Measurements from ENCODE around the gene CAPN14. TPM values are rescaled to one million over a fixed set of nuclear protein-coding genes. Genes with fewer than 3 reads are reported as not detected.

CAPN14 gene
- total RNA-seq, 2 donors from 2014 or later, result 0.16 to 0.22 TPM

DNA sequence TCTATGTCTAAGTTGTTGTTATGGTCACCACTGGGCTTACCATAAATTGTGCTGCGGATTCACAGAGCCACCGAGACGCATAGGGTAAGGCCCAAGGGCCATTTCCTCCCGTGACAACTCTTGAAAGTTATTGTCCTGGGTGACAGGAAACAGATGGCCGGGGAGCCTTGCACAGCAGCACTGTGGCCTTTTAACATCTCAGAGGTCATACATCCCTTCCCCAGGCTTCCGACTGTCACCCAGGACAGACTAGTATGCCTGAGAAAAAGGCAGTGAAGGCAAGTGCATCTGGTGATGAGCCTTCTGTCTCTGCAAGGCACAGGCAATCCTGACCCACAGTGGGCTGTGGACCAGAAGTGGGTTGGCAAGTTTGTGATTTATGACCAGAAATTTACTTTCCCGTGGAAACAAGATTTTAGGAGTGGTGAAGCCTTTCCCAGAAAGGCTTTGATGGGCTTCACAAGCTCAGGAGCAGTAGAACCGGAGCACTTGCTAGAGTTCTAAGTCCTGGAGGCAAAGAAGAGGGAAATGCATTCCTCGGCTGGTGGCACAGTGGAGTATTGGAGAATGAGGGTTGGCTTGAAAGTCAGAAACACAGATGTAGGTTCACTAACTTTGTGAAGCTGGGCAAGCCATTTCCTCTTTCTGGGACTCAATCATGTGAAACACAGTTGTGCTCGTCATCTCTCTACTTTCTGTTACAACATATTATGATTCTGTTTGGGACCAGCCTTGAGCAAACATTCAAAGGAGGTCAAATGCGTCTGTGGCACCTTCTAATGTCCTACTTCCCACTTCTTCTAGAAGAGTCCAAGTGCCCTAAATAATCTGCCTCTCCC, 2.0 kb upstream of the CAPN14 start:
- DNase-seq (ENCODE audit: low spot score), result peak; percentile 56
- H3K27ac ChIP-seq, result no peak overlapping the region
- TF ChIP-seq, protein P1, sequence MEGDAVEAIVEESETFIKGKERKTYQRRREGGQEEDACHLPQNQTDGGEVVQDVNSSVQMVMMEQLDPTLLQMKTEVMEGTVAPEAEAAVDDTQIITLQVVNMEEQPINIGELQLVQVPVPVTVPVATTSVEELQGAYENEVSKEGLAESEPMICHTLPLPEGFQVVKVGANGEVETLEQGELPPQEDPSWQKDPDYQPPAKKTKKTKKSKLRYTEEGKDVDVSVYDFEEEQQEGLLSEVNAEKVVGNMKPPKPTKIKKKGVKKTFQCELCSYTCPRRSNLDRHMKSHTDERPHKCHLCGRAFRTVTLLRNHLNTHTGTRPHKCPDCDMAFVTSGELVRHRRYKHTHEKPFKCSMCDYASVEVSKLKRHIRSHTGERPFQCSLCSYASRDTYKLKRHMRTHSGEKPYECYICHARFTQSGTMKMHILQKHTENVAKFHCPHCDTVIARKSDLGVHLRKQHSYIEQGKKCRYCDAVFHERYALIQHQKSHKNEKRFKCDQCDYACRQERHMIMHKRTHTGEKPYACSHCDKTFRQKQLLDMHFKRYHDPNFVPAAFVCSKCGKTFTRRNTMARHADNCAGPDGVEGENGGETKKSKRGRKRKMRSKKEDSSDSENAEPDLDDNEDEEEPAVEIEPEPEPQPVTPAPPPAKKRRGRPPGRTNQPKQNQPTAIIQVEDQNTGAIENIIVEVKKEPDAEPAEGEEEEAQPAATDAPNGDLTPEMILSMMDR (IDR thresholded peaks at IDR 0.05), result no peak

DNA sequence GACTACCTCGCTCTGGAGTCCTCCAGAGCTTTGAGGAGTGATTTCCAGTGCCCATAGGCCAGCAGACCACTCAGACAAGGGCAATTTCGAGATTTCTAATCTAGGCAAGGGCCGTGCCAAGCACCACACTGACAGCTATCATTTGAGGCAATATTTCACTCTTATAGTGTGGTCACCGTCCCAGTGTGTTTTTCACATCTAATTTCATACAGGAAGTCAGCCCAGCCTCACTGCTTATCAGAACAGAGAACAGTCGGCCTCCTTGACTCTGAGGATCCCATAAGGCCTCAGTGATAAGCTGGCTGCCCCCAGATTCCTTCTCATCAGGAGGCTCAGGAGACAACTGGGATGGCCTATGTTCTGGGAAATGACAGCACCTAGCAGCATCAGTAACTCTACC, 581 bp downstream of the CAPN14 start:
- TF ChIP-seq, protein P1 (IDR thresholded peaks at IDR 0.05), result no peak
- H3K36me3 ChIP-seq, result no peaks in the 10 kb centered on the region

More for the DNA sequence above, 2.0 kb upstream of the CAPN14 start:
- Histone ChIP-seq H3K36me3 (no peaks in the 10 kb centered on the region), H3K9me3 (no peaks in the 10 kb centered on the region), H3K27me3 (no peaks in the 10 kb centered on the region), H3K4me3 (no peak overlapping the region), H3K4me1 (no peaks in the 10 kb centered on the region)

DNA sequence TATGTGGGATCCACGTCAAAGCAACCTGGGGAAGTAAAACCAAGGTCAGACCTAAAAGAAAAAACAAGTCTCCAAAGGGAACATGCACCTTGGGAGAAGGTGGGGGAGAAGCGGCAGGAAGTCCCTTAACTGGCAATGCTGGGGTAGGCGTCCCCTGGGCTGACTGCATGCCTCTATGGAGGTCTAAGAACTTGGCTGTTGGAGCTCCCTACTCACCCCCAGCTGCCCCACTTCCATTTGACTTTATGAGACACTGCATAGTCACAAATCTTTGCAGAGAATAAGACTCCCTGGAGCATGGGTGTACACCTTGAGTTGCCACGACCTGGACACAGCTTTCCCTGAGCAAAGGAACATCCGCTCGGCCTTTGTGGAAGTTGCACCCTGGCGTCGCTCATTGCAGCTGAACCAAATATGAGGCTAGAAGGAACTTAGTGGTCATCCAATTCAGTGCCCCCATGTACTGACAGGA, 2.8 kb downstream of the CAPN14 start:
- Histone ChIP-seq H3K4me1 (no peaks in the 10 kb centered on the region), H3K27ac (no peak overlapping the region), H3K27me3 (no peaks in the 10 kb centered on the region), H3K4me3 (no peak overlapping the region), H3K36me3 (no peaks in the 10 kb centered on the region), H3K9me3 (no peaks in the 10 kb centered on the region)
- TF ChIP-seq, protein P1 (IDR thresholded peaks at IDR 0.05), result no peak
- DNase-seq (ENCODE audit: low spot score), result no peak

More for the DNA sequence above, 581 bp downstream of the CAPN14 start:
- peak; percentile 4 for DNase-seq (ENCODE audit: low spot score)
- Histone ChIP-seq H3K4me3 (no peak overlapping the region), H3K4me1 (no peaks in the 10 kb centered on the region), H3K27ac (no peak overlapping the region), H3K9me3 (no peaks in the 10 kb centered on the region), H3K27me3 (no peaks in the 10 kb centered on the region)

DNA sequence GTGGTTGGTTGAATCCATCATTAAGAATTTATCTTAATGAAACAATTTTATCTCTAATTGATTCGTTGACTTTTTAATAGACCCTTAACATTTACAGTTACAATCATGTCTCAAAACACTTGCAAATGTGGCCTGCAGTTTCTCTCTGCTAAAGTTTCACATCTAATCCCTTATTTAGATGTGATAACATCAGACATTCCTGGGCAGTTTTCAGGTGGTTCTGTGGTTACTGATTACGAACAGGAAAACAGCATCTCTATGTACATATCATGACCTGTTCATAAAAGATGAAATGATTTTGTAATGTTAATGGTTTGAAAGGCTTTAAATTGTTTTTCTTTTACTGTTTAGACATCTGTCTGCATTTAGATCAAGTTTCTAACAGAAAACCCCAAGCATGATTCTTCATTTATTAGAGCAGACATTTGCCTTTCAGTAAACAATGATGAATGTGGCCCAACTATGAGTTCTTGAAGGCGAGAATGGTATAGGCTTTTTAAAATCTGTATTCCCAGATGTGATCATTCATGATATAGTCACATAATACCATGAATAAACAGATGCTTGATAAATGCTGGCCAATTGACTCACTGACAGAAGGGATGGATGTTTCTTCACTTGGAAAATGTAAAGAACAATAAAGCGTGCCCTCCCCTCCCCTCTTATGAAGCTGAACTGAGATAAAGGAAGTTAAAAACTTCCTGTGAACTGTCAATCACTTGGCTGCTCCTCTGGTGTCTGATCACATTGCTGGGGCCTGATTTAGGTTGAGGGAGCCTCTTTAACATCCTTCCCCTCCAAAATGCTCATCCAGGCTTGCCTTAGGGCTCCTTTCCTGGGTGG, 3.5 kb downstream of the CAPN14 start:
- TF ChIP-seq, protein P1 (IDR thresholded peaks at IDR 0.05), result no peak
- no peaks in the 10 kb centered on the region for H3K36me3 ChIP-seq

DNA sequence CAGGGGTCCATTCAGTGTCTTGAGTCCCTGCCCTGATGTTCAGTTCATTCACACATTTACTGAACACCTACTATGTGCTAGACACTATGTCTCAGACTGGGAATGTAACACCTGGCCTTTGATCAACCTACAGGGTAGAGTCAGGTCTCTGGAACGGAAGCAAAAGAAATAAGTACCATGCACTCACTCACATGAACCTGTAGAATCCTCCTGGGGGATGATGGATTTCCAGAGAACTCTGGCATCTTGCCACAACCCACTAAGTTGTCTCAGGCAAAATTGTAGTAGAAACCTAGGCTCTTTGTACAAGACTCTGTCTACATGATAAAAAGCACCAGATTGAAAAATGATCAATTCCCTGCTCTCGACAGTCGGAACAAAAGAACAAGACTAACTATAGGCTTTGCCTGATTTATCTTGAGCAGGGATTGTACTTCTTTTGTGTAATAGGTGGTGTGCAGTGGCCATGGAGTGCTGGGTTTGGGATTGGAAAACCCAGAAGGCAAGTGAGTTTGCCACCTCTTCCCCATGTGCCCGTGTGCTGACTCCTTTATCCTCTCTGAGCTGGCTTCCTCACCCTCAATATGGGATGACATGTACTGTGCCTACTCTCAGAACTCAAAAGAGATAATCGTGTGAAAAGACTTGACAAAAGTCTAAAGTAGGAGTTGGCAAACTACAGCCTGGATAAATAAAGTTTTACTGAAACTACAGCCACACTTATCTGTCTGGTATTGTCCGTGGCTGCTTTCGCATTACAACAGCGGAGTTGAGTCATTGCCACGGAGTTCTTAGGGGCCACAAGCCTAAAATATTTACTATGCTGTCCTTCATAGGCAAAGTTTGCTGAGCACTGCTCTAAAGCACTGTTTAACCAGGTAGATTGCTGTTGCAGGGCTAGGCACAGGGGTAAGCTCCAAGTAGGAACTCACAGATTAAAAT, 4.4 kb downstream of the CAPN14 start:
- H3K9me3 ChIP-seq, result no peaks in the 10 kb centered on the region
- TF ChIP-seq, protein P1 (IDR thresholded peaks at IDR 0.05), result no peak
- H3K4me1 ChIP-seq, result no peaks in the 10 kb centered on the region
- peak overlapping the region in 1 of 2 donors; percentile 61 for H3K27ac ChIP-seq
- DNase-seq (ENCODE audit: low spot score), result no peak
- no peaks in the 10 kb centered on the region for H3K27me3 ChIP-seq
- H3K36me3 ChIP-seq, result no peaks in the 10 kb centered on the region
- H3K4me3 ChIP-seq, result no peak overlapping the region

More for the DNA sequence above, 3.5 kb downstream of the CAPN14 start:
- no peak for DNase-seq (ENCODE audit: low spot score)
- H3K9me3 ChIP-seq, result no peaks in the 10 kb centered on the region
- no peaks in the 10 kb centered on the region for H3K4me1 ChIP-seq
- H3K4me3 ChIP-seq, result no peak overlapping the region
- peak overlapping the region in 1 of 2 donors; percentile 61 for H3K27ac ChIP-seq
- H3K27me3 ChIP-seq, result no peaks in the 10 kb centered on the region
